OCI-LY3 (cell line): ENCODE data around the gene AQP9.

ENCODE experiments used
- EZH2phosphoT487 ChIP-seq: fragments of 200-600 bp; shearing (Covaris generic); IDR thresholded peaks from 2 replicates; pipeline ENCODE4 v1.6.1; 2018; ENCODE audit warnings: antibody characterized with exemption, mixed run types, low read depth
- TF ChIP-seq, protein P1 (sequence below): fragments of 200-600, 300-600 bp; sonication (generic); IDR thresholded peaks from 2 replicates; pipeline ENCODE4 v1.5.1; 2014; ENCODE audit warnings: antibody characterized with exemption, low read length, low read depth

DNA sequence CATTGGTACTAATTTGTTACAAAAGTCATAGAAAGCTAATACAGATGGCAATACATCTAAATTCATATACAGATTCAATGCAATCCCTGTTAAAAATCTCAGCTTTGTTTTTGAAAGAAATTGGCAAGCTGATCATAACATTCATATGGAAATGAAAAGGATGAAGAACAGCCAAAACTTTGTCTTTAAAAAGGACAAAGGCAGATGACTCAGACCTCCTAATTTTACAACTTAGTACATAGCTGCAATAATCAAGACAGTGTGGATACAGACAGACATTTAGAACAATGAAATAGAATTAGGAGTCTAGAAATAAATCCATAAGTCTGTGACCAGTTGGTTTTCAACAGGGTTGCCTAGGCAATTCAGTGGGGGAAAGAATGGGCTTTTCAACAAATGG lies 63.3 kb downstream of the AQP9 start:
- TF ChIP-seq, protein P1, sequence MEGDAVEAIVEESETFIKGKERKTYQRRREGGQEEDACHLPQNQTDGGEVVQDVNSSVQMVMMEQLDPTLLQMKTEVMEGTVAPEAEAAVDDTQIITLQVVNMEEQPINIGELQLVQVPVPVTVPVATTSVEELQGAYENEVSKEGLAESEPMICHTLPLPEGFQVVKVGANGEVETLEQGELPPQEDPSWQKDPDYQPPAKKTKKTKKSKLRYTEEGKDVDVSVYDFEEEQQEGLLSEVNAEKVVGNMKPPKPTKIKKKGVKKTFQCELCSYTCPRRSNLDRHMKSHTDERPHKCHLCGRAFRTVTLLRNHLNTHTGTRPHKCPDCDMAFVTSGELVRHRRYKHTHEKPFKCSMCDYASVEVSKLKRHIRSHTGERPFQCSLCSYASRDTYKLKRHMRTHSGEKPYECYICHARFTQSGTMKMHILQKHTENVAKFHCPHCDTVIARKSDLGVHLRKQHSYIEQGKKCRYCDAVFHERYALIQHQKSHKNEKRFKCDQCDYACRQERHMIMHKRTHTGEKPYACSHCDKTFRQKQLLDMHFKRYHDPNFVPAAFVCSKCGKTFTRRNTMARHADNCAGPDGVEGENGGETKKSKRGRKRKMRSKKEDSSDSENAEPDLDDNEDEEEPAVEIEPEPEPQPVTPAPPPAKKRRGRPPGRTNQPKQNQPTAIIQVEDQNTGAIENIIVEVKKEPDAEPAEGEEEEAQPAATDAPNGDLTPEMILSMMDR, result no peak
- TF ChIP-seq EZH2phosphoT487, result no peak
